Hepatic stellate cell (primary cell): ENCODE data around the gene SETD1B.
A peak's percentile ranks its signal among the peaks of the same experiment; 100 is the strongest.
"Not testable (repeated sequence)": the region's sequence is repeated elsewhere in the genome, so short reads cannot be mapped to it uniquely, and the experiment has no call there.

ENCODE experiments used
- DNase-seq: peaks from one replicate; pipeline ENCODE4 v3.0.0; 2011; ENCODE audit warnings: low spot score

Gene SETD1B

GRCh38 chr12:121825041-121825523 lies 21.3 kb downstream of the SETD1B start:
- no peak for DNase-seq

- DNase-seq, result no peak
Observed at GRCh38 chr12:121826318-121827150, 22.7 kb downstream of the SETD1B start.

GRCh38 chr12:121827351-121828099 lies 23.7 kb downstream of the SETD1B start:
- no peak for DNase-seq

- no peak for DNase-seq
Observed at GRCh38 chr12:121828306-121828705, 24.5 kb downstream of the SETD1B start.

- no peak for DNase-seq
Observed at GRCh38 chr12:121828826-121829225, 25.0 kb downstream of the SETD1B start.

- DNase-seq, result no peak
Observed at GRCh38 chr12:121829250-121829918, 25.6 kb downstream of the SETD1B start.

- DNase-seq, result no peak
Observed at GRCh38 chr12:121830134-121830533, 26.3 kb downstream of the SETD1B start.

- DNase-seq, result no peak
Observed at GRCh38 chr12:121830588-121831265, 26.9 kb downstream of the SETD1B start.

GRCh38 chr12:121831571-121832245 lies 27.9 kb downstream of the SETD1B start:
- DNase-seq, result no peak

- DNase-seq, result no peak
Observed at GRCh38 chr12:121837680-121838079, 33.9 kb downstream of the SETD1B start.

GRCh38 chr12:121838126-121838525 lies 34.3 kb downstream of the SETD1B start:
- no peak for DNase-seq

GRCh38 chr12:121839106-121839992 lies 35.5 kb downstream of the SETD1B start:
- DNase-seq, result peak; percentile 99

- no peak for DNase-seq
Observed at GRCh38 chr12:121839993-121840761, 36.4 kb downstream of the SETD1B start.

GRCh38 chr12:121843236-121843982 lies 39.6 kb downstream of the SETD1B start:
- DNase-seq, result no peak

GRCh38 chr12:121845701-121846100 lies 41.9 kb downstream of the SETD1B start:
- DNase-seq, result no peak

GRCh38 chr12:121849211-121849610 lies 45.4 kb downstream of the SETD1B start:
- DNase-seq, result no peak

GRCh38 chr12:121849665-121850064 lies 45.9 kb downstream of the SETD1B start:
- no peak for DNase-seq

- DNase-seq, result not testable (repeated sequence)
Observed at GRCh38 chr12:121852392-121852791, 48.6 kb downstream of the SETD1B start.
